ENCODE results near the gene PDLIM1. TPM values are rescaled to one million over a fixed set of nuclear protein-coding genes. Genes with fewer than 3 reads are reported as not detected.

PDLIM1 gene
- total RNA-seq, 1 donor from 2014 or later = 113 TPM

GRCh38 chr10:95277614-95278013 is 13.2 kb downstream of the PDLIM1 start:
- no peak overlapping the region for H3K27ac Mint-ChIP-seq
- no peak overlapping the region for H3K4me3 Mint-ChIP-seq (ENCODE audit: low read depth)
- no peaks in the 10 kb centered on the region for H3K27me3 Mint-ChIP-seq
- TF ChIP-seq, protein P1, sequence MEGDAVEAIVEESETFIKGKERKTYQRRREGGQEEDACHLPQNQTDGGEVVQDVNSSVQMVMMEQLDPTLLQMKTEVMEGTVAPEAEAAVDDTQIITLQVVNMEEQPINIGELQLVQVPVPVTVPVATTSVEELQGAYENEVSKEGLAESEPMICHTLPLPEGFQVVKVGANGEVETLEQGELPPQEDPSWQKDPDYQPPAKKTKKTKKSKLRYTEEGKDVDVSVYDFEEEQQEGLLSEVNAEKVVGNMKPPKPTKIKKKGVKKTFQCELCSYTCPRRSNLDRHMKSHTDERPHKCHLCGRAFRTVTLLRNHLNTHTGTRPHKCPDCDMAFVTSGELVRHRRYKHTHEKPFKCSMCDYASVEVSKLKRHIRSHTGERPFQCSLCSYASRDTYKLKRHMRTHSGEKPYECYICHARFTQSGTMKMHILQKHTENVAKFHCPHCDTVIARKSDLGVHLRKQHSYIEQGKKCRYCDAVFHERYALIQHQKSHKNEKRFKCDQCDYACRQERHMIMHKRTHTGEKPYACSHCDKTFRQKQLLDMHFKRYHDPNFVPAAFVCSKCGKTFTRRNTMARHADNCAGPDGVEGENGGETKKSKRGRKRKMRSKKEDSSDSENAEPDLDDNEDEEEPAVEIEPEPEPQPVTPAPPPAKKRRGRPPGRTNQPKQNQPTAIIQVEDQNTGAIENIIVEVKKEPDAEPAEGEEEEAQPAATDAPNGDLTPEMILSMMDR (IDR thresholded peaks at IDR 0.05; ENCODE audit: unreplicated experiment) = no peak
- no peak for DNase-seq (ENCODE audit: low spot score, unreplicated experiment)
- peaks cover 4% of the 10 kb centered on the region for H3K9me3 Mint-ChIP-seq (ENCODE audit: low read depth)
- H3K4me1 Mint-ChIP-seq (ENCODE audit: low read depth) = peaks cover 23% of the 10 kb centered on the region
- peaks cover 11% of the 10 kb centered on the region for H3K36me3 Mint-ChIP-seq (ENCODE audit: insufficient read depth)

GRCh38 chr10:95277201-95277570 is 13.6 kb downstream of the PDLIM1 start:
- Mint-ChIP-seq H3K27me3 (no peaks in the 10 kb centered on the region), H3K4me1 (ENCODE audit: low read depth) (peaks cover 23% of the 10 kb centered on the region), H3K36me3 (ENCODE audit: insufficient read depth) (peaks cover 11% of the 10 kb centered on the region), H3K9me3 (ENCODE audit: low read depth) (peaks cover 4% of the 10 kb centered on the region), H3K27ac (no peak overlapping the region), H3K4me3 (ENCODE audit: low read depth) (no peak overlapping the region)
- TF ChIP-seq, protein P1 (IDR thresholded peaks at IDR 0.05; ENCODE audit: unreplicated experiment) = no peak
- no peak for DNase-seq (ENCODE audit: low spot score, unreplicated experiment)

DNA sequence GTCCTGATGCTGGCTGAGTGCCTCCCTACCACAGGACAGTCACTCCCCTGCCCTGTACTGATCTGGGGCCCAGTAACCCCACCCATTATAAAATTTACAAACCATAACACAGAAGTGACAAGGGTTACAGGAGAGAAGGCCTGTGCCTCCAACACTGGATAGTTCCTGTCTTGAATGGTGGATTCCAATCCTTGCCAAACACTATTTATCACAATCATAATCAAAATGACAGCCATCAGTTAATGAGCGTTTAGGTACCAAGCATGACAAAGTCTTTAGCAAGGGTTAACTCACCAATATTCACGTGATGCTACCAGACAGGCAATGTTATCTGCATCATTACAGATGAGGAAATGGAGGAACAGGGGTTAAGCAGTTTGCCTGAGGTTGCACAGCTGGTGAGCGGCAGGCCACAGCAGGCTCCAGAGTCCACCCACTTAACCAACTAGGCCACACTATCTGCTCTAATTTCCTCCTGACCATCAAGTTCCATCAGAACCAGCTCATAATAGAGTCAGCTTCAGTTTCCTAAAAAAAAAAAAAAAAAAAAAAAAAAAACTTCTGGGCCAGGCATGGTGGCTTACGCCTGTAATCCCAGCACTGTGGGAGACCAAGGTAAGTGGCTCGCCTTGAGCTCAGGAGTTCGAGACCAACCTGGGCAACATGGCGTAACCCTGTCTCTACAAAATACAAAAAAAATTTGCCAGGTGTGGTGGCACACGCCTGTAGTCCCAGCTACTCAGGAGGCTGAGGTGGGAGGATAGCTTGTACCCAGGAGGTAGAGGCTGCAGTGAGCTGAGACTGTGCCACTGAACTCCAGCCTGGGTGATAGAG is 14.2 kb downstream of the PDLIM1 start:
- H3K9me3 Mint-ChIP-seq (ENCODE audit: low read depth) = peaks cover 4% of the 10 kb centered on the region
- TF ChIP-seq, protein P1 (IDR thresholded peaks at IDR 0.05; ENCODE audit: unreplicated experiment) = no peak
- H3K27me3 Mint-ChIP-seq = no peaks in the 10 kb centered on the region
- H3K36me3 Mint-ChIP-seq (ENCODE audit: insufficient read depth) = peaks cover 11% of the 10 kb centered on the region
- H3K4me3 Mint-ChIP-seq (ENCODE audit: low read depth) = no peak overlapping the region
- H3K27ac Mint-ChIP-seq = no peak overlapping the region
- no peak for DNase-seq (ENCODE audit: low spot score, unreplicated experiment)
- H3K4me1 Mint-ChIP-seq (ENCODE audit: low read depth) = peaks cover 23% of the 10 kb centered on the region

DNA sequence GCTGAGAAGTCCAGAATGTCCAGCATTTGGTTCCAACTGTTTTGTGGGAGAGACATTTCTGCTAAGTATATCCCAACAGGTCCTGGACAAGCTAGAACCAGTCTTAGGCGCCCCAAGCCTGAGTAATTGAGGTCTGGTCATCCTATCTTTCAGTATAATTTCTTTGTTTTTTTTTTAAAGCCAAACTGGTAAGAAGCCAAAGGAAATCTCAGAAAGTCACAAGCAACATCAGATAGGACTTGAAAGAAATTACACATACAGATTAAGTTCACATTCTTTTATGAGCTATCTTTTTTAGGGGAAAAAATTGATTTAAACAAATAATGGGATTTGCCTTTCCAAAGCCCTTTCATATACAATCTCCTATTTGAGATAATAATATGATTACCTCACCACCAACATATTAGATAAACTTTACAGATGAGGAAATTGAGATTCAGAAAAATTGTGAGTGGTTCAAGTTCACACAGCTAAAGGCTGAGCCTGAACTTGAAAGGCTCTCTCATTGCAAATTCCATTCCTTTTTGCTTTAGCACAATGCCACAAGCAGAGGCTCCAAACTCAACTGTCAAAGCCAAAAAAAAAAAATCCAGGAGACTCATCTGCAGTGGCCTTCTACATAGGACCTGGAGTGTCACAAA is 15.0 kb downstream of the PDLIM1 start:
- Mint-ChIP-seq H3K4me3 (ENCODE audit: low read depth) (no peak overlapping the region), H3K4me1 (ENCODE audit: low read depth) (peaks cover 20% of the 10 kb centered on the region), H3K27me3 (no peaks in the 10 kb centered on the region), H3K36me3 (ENCODE audit: insufficient read depth) (peaks cover 11% of the 10 kb centered on the region), H3K9me3 (ENCODE audit: low read depth) (peaks cover 4% of the 10 kb centered on the region), H3K27ac (no peak overlapping the region)
- TF ChIP-seq, protein P1 (IDR thresholded peaks at IDR 0.05; ENCODE audit: unreplicated experiment) = no peak
- no peak for DNase-seq (ENCODE audit: low spot score, unreplicated experiment)

GRCh38 chr10:95273393-95274312 is 17.1 kb downstream of the PDLIM1 start:
- H3K4me1 Mint-ChIP-seq (ENCODE audit: low read depth) = peaks cover 15% of the 10 kb centered on the region
- no peak overlapping the region for H3K4me3 Mint-ChIP-seq (ENCODE audit: low read depth)
- H3K27ac Mint-ChIP-seq = peak overlapping the region; percentile 82

More at GRCh38 chr10:95273393-95274312, 17.1 kb downstream of the PDLIM1 start:
- no peaks in the 10 kb centered on the region for H3K27me3 Mint-ChIP-seq
- TF ChIP-seq, protein P1 (IDR thresholded peaks at IDR 0.05; ENCODE audit: unreplicated experiment) = no peak
- no peak for DNase-seq (ENCODE audit: low spot score, unreplicated experiment)
- peaks cover 4% of the 10 kb centered on the region for H3K9me3 Mint-ChIP-seq (ENCODE audit: low read depth)
- H3K36me3 Mint-ChIP-seq (ENCODE audit: insufficient read depth) = peaks cover 14% of the 10 kb centered on the region

Data from progenitor cell of endocrine pancreas (in vitro differentiated cells).